ENCODE measurements around the gene RAC3. TPM values are rescaled to one million over a fixed set of nuclear protein-coding genes. Genes with fewer than 3 reads are reported as not detected.
"Not testable (repeated sequence)": the region's sequence is repeated elsewhere in the genome, so short reads cannot be mapped to it uniquely, and the experiment has no call there.

The RAC3 gene
- total RNA-seq, 1 donor, result 0.63 TPM

- H3K9me3 ChIP-seq (ENCODE audit: low read depth, low read length), result no peaks in the 10 kb centered on the region
- peak overlapping the region; percentile 56 for H3K4me3 ChIP-seq (ENCODE audit: low read length)
- H3K4me1 ChIP-seq (ENCODE audit: insufficient read depth, low read length), result peaks cover 37% of the 10 kb centered on the region
- peaks cover 5% of the 10 kb centered on the region for H3K27me3 ChIP-seq (ENCODE audit: insufficient read depth, low read length)
Observed at GRCh38 chr17:82036634-82037091, 5.2 kb downstream of the RAC3 start.

DNA sequence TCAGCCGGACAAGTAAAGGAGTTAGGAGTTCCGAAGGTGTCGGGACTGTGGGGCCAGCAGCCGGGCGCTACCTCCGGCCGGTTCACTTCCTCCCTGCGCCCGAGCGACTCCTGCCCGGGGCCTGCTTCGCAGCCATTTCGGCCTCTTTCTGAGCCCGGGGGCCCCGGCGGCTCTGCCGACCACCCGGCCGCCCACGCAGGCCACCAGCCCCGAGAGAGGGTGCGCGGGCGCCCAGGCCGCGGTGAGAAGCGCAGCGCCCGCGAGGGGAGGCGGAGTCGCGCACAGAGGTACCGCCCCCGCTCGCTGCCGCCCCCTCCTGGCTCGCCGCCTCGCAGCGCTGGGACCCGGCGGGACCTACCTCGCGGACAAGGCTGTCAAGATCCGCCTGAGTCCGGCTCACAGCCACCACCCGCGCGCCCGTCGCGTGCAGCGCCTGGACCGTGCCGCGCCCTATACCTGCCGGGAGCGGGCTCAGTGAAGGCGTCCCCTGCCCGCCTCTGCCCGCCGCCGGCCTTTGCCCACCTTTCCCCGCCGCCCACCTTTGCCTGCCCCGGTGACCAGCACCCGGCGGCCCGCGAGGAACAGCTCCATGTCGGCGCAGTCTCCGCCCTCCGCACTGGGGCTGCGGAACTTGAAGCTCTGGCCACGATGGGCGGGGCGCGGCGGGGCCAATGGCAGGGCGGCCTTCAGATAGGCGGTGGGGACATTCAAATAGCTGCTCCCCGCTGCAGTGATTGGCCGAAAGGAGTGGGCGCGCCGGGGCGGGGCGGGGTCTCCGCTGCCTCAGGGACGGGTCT lies 5.8 kb downstream of the RAC3 start, which contains the start of gene DCXR:
Gene DCXR, minus strand, starts transcription at position 606 of the 797 bp plus-strand sequence. Its CDS starts 15 bp downstream, at position 591.
- Histone ChIP-seq H3K4me3 (ENCODE audit: low read length) (peak within 1 kb of the TSS; percentile 56), H3K4me1 (ENCODE audit: insufficient read depth, low read length) (peaks cover 33% of the 10 kb centered on the region), H3K27me3 (ENCODE audit: insufficient read depth, low read length) (peaks cover 1% of the 10 kb centered on the region)

GRCh38 chr17:82037889-82038195 lies 6.4 kb downstream of the RAC3 start:
- peaks cover 30% of the 10 kb centered on the region for H3K4me1 ChIP-seq (ENCODE audit: insufficient read depth, low read length)
- no peaks in the 10 kb centered on the region for H3K27me3 ChIP-seq (ENCODE audit: insufficient read depth, low read length)
- no peaks in the 10 kb centered on the region for H3K9me3 ChIP-seq (ENCODE audit: low read depth, low read length)
- H3K4me3 ChIP-seq (ENCODE audit: low read length), result peak overlapping the region; percentile 56

More for the DNA sequence above, 5.8 kb downstream of the RAC3 start, which contains the start of gene DCXR:
- H3K9me3 ChIP-seq (ENCODE audit: low read depth, low read length), result no peaks in the 10 kb centered on the region

GRCh38 chr17:82038796-82039409 lies 7.4 kb downstream of the RAC3 start:
- H3K4me3 ChIP-seq (ENCODE audit: low read length); H3K9me3 ChIP-seq (ENCODE audit: low read depth, low read length); H3K27me3 ChIP-seq (ENCODE audit: insufficient read depth, low read length): not testable (repeated sequence)
- H3K4me1 ChIP-seq (ENCODE audit: insufficient read depth, low read length), result peaks cover 30% of the 10 kb centered on the region

GRCh38 chr17:82039695-82040299 lies 8.3 kb downstream of the RAC3 start:
- Histone ChIP-seq H3K4me1 (ENCODE audit: insufficient read depth, low read length) (peaks cover 30% of the 10 kb centered on the region), H3K27me3 (ENCODE audit: insufficient read depth, low read length) (no peaks in the 10 kb centered on the region), H3K9me3 (ENCODE audit: low read depth, low read length) (no peaks in the 10 kb centered on the region), H3K4me3 (ENCODE audit: low read length) (no peak overlapping the region)

GRCh38 chr17:82041144-82041814 lies 9.8 kb downstream of the RAC3 start:
- H3K4me1 ChIP-seq (ENCODE audit: insufficient read depth, low read length), result peaks cover 21% of the 10 kb centered on the region
- no peaks in the 10 kb centered on the region for H3K27me3 ChIP-seq (ENCODE audit: insufficient read depth, low read length)
- no peaks in the 10 kb centered on the region for H3K9me3 ChIP-seq (ENCODE audit: low read depth, low read length)
- no peak overlapping the region for H3K4me3 ChIP-seq (ENCODE audit: low read length)

DNA sequence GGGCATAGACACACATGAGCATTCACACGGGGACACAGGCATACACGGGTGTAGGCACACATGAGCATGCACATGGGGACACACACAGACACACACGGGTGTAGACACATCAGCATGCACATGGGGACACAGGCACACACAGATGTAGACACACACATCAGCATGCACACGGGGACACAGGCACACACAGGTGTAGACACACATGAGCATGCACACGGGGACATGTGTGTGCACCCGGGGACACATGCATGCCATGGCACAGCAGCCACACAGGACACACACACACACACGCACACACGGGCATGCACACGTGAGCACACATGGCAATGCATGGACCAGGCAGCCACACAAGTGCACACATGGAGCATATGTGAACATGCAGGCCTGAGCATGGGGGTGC lies 11.2 kb downstream of the RAC3 start:
- Histone ChIP-seq H3K4me1 (ENCODE audit: insufficient read depth, low read length) (peaks cover 12% of the 10 kb centered on the region), H3K4me3 (ENCODE audit: low read length) (no peak overlapping the region), H3K27me3 (ENCODE audit: insufficient read depth, low read length) (no peaks in the 10 kb centered on the region), H3K9me3 (ENCODE audit: low read depth, low read length) (no peaks in the 10 kb centered on the region)

DNA sequence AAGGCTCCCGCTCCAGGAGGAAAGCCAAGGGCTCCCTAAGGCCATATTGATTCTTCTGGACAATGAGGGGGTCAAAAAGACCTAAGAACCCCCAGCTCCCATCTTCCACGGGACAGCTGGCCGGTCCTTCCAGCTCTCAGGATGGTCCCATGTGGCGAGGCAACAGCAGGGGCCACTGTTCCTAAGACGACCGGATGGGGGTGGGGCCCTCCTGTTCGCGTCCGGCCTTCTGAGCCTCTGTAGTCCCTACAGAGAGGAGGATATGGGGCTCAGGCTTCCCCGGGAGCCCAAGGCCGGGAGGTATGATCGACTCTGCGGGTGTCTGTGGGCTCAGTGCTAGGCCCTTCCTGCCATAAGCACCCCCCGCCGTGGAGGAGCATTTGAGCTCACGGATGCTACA lies 12.0 kb downstream of the RAC3 start:
- Histone ChIP-seq H3K27me3 (ENCODE audit: insufficient read depth, low read length) (no peaks in the 10 kb centered on the region), H3K4me3 (ENCODE audit: low read length) (no peak overlapping the region), H3K4me1 (ENCODE audit: insufficient read depth, low read length) (peaks cover 5% of the 10 kb centered on the region), H3K9me3 (ENCODE audit: low read depth, low read length) (no peaks in the 10 kb centered on the region)

- no peak overlapping the region for H3K4me3 ChIP-seq (ENCODE audit: low read length)
Observed at GRCh38 chr17:82045936-82046484, 14.5 kb downstream of the RAC3 start.

GRCh38 chr17:82046903-82047302 lies 15.4 kb downstream of the RAC3 start:
- H3K9me3 ChIP-seq (ENCODE audit: low read depth, low read length), result no peaks in the 10 kb centered on the region
- no peaks in the 10 kb centered on the region for H3K27me3 ChIP-seq (ENCODE audit: insufficient read depth, low read length)
- no peak overlapping the region for H3K4me3 ChIP-seq (ENCODE audit: low read length)
- H3K4me1 ChIP-seq (ENCODE audit: insufficient read depth, low read length), result peaks cover 8% of the 10 kb centered on the region

More at GRCh38 chr17:82045936-82046484, 14.5 kb downstream of the RAC3 start:
- peaks cover 6% of the 10 kb centered on the region for H3K4me1 ChIP-seq (ENCODE audit: insufficient read depth, low read length)
- no peaks in the 10 kb centered on the region for H3K27me3 ChIP-seq (ENCODE audit: insufficient read depth, low read length)
- no peaks in the 10 kb centered on the region for H3K9me3 ChIP-seq (ENCODE audit: low read depth, low read length)

GRCh38 chr17:82047379-82047778 lies 15.9 kb downstream of the RAC3 start:
- Histone ChIP-seq H3K9me3 (ENCODE audit: low read depth, low read length) (no peaks in the 10 kb centered on the region), H3K27me3 (ENCODE audit: insufficient read depth, low read length) (no peaks in the 10 kb centered on the region), H3K4me1 (ENCODE audit: insufficient read depth, low read length) (peaks cover 11% of the 10 kb centered on the region), H3K4me3 (ENCODE audit: low read length) (no peak overlapping the region)

- H3K4me1 ChIP-seq (ENCODE audit: insufficient read depth, low read length), result peaks cover 18% of the 10 kb centered on the region
- H3K27me3 ChIP-seq (ENCODE audit: insufficient read depth, low read length), result no peaks in the 10 kb centered on the region
- H3K4me3 ChIP-seq (ENCODE audit: low read length), result no peak overlapping the region
- H3K9me3 ChIP-seq (ENCODE audit: low read depth, low read length), result no peaks in the 10 kb centered on the region
Observed at GRCh38 chr17:82047914-82048570, 16.6 kb downstream of the RAC3 start.

GRCh38 chr17:82048571-82048971 lies 17.1 kb downstream of the RAC3 start:
- H3K27me3 ChIP-seq (ENCODE audit: insufficient read depth, low read length), result no peaks in the 10 kb centered on the region
- H3K4me3 ChIP-seq (ENCODE audit: low read length), result no peak overlapping the region
- H3K9me3 ChIP-seq (ENCODE audit: low read depth, low read length), result no peaks in the 10 kb centered on the region
- H3K4me1 ChIP-seq (ENCODE audit: insufficient read depth, low read length), result peaks cover 21% of the 10 kb centered on the region

GRCh38 chr17:82049106-82049505 lies 17.6 kb downstream of the RAC3 start:
- H3K9me3 ChIP-seq (ENCODE audit: low read depth, low read length), result no peaks in the 10 kb centered on the region
- H3K4me1 ChIP-seq (ENCODE audit: insufficient read depth, low read length), result peaks cover 21% of the 10 kb centered on the region
- H3K27me3 ChIP-seq (ENCODE audit: insufficient read depth, low read length), result no peaks in the 10 kb centered on the region
- H3K4me3 ChIP-seq (ENCODE audit: low read length), result no peak overlapping the region

All from mononuclear cell (primary cell).